ENCODE measurements around the gene BAAT.

BAAT gene

GRCh38 chr9:101398068-101398929 lies 13.5 kb upstream of the BAAT start, which contains the start of the genes MRPL50 and ZNF189:
Gene MRPL50 (minus strand): TSS chr9:101398618. CDS start chr9:101398592, 26 bp downstream.
Gene ZNF189 (plus strand): TSS chr9:101398851. CDS start chr9:101399157, 306 bp downstream.
- peak; percentile 94 for DNase-seq (ENCODE audit: low read depth)

DNA sequence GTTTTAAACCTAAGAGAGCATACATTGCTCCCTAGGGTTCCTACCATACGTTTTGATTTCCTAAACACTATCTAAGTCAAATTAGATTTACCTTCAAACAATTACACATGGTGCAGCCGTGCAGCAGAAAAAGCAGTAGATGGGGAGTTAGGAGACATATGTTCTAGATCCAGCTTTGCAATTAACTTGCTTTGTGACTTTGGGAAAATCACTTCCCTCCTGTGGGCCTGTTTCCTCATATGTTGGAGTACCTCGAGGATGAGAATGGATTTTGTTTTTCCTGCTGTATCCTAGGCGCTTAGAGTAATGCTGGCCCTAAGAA lies 12.9 kb upstream of the BAAT start:
- no peak for DNase-seq (ENCODE audit: low read depth)

DNA sequence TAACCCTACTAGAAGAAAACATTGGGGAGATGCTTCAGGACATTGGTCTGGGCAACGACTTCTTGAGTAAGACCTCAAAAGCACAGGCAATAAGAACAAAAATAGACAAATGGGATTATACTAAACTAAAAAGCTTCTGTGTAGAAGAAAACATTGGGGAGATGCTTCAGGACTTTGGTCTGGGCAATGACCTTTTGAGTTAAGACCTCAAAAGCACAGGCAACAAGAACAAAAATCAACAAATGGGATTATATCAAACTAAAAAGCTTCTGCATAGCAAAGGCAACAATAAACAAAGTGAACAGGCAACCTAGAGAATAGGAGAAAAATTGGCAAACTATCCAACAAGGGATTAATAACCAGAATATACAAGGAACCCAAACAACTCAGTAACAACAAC lies 9.9 kb upstream of the BAAT start:
- DNase-seq (ENCODE audit: low read depth): no peak

- no peak for DNase-seq (ENCODE audit: low read depth)
Measured at GRCh38 chr9:101393135-101393534, 8.3 kb upstream of the BAAT start.

DNA sequence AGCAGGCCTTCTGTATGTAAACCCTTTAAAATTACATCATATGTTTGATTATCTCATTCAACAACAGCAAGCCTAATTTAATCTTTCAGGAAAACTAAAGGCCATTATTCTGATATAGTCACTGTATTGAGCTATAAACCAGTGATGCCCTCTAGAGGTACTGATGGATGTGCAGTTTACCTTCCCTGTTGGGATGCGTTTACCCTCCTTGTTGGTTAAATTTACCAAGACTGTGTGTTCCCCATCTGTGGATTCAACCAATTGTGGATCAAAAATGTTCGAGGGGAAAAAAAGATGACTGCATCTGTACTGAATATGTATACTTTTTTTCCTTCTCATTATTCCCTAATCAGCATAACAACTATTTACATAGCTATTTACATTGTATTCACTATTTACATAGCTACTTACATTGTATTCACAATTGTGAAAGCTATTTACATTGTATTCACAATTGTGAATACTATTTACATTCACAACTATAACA lies 3.7 kb upstream of the BAAT start:
- no peak for DNase-seq (ENCODE audit: low read depth)

GRCh38 chr9:101387871-101388506 lies 3.2 kb upstream of the BAAT start:
- no peak for DNase-seq (ENCODE audit: low read depth)

GRCh38 chr9:101383361-101383760 lies 1.4 kb downstream of the BAAT start:
- DNase-seq (ENCODE audit: low read depth): no peak

GRCh38 chr9:101381833-101382342 lies 2.9 kb downstream of the BAAT start:
- DNase-seq (ENCODE audit: low read depth): no peak

DNA sequence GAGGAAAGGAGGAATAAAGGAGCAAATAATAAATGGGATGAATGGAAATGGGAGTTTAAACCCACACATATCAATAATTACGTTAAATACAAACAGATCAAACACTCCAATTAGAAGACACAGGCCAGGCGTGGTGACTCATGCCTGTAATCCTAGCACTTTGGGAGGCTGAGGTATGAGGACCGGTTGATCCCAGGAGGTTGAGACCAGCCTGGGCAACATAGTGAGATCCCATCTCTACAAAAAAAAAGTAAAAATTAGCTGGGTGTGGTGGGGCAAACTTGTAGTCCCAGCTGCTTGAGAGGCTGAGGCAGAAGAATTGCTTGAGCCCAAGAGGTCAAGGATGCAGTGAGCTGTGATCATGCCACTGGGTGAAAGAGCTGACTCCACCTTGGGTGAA lies 3.7 kb downstream of the BAAT start:
- no peak for DNase-seq (ENCODE audit: low read depth)

GRCh38 chr9:101380295-101380694 lies 4.5 kb downstream of the BAAT start:
- no peak for DNase-seq (ENCODE audit: low read depth)

- no peak for DNase-seq (ENCODE audit: low read depth)
Measured at GRCh38 chr9:101376111-101376848, 8.5 kb downstream of the BAAT start.

- no peak for DNase-seq (ENCODE audit: low read depth)
Measured at GRCh38 chr9:101375546-101375945, 9.3 kb downstream of the BAAT start.

DNA sequence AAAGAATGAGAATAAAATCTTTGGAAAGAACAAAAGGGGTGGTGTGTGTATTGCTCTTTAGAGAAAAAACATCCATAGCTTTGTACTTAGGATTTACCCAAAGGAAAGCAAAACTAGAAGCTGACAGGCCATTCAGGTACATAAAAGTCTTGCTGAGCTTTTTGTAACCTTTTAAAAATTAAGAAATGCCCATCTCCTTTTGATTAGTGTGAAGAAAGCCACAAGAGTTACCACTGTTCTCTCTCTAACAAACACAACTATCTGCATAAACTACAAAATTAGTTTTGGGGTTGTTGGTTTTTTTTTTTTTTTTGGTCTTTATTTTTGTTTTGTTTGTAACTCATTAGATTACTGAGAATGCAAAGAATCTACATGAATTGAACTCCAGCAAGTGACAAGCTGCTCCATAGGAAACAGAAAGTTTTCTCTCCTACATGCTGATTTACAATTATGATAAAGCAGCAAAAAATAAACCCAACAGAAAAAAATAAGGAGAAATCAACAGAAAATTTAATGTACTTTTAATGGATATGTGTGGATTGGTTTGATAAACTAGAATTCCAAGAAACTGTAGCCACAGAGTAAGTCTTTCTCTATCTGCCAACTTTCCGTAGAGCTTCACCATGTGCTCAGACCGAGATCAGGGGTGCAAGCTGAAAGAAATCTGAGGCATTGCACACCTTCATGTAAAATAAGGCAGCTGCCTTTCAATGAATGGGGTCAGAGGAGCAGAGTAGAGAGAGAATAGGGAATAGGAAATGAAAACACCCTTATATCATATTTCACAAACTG lies 12.3 kb downstream of the BAAT start:
- DNase-seq (ENCODE audit: low read depth): no peak

DNA sequence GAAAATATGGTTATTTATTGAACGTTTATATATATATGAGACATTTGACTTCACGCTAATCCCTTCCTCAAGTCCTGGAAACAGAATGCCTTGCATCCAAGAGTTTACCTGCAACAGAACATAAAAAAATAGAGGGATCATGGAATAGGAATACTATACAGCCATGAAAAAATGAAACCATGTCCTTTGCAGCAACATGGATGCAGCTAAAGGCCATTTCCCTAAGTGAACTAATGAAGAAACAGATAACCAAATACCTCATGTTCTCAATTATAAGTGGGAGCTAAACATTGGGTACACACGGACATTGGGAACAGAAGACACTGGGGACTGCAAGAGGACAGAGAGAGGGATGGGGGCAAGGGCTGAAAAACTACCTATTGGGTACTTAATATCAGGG lies 13.0 kb downstream of the BAAT start:
- no peak for DNase-seq (ENCODE audit: low read depth)

- no peak for DNase-seq (ENCODE audit: low read depth)
Measured at GRCh38 chr9:101369884-101370531, 14.8 kb downstream of the BAAT start.

GRCh38 chr9:101369286-101369685 lies 15.5 kb downstream of the BAAT start:
- DNase-seq (ENCODE audit: low read depth): no peak

- DNase-seq (ENCODE audit: low read depth): no peak
Measured at GRCh38 chr9:101367323-101367722, 17.5 kb downstream of the BAAT start.

DNA sequence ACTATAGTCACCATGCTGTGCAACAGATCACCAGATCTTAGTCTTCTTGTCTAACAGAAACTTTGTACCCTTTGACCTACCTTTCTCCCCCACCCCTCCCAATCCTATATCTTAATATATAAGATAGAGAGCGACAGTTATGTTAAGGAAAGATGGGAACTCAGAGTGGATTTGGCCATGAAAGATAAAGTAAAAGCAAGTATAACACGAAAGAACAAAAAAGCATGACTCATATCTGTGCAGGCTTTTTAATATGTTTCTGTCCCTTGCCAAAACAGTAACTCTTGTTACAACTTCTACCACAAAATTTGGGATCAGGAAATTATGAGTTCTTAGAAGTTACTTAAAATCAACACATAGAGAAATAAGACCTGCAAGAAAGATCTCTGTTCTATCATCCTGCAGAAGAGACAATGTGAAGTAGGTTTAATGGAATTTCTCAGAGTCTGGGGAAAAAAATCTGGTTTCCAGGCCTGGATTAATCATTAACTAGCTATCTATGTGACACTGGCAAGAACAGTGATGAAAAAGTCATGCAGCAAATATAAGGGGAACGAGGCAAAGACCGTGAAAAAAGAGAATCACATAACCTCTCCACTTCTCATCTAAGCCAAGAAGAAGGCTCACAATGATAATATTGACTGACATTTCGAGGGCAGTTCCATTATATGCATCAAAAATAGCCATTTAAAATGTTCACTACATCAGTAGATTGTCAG lies 18.6 kb downstream of the BAAT start:
- DNase-seq (ENCODE audit: low read depth): no peak

DNA sequence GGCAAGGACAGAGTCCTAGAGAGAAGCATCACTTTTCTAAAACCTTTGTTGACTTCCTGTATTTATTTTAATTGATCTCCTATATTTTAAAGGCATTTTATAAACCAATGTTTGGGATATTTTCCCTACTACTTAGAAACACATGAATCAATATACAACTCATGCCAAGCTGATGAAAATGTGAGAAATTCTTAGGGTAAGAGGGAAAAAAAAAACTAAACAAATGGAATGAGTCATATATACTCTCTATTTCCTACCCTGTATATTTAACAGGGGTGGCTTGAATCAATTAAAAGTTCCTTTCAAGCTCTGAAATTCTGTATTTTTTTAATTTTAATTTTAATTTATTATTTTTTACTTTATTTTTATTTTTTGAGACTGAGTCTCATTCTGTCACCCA lies 19.6 kb downstream of the BAAT start:
- no peak for DNase-seq (ENCODE audit: low read depth)

GRCh38 chr9:101362450-101362849 lies 22.4 kb downstream of the BAAT start:
- DNase-seq (ENCODE audit: low read depth): no peak

All from stimulated activated CD8-positive, alpha-beta memory T cell treated with anti-CD3 and anti-CD28 coated beads, Interleukin-15, amount 100 ng/mL, for 1 hour (primary cell).